Stimulated activated CD4-positive, alpha-beta T cell treated with anti-CD3 and anti-CD28 coated beads, Interleukin-15, amount 100 ng/mL, for 1 hour (primary cell): ENCODE measurements around the gene ATP1B3.
"Not testable (repeated sequence)": the region's sequence is repeated elsewhere in the genome, so short reads cannot be mapped to it uniquely, and the experiment has no call there.

Experiments used
- DNase-seq, 2 donors: peaks; one replicate each; pipeline ENCODE4 v3.0.0-alpha.2; 2020; ENCODE audit warnings: low read depth in 1 of 2, low spot score in 1 of 2

The ATP1B3 gene

DNA sequence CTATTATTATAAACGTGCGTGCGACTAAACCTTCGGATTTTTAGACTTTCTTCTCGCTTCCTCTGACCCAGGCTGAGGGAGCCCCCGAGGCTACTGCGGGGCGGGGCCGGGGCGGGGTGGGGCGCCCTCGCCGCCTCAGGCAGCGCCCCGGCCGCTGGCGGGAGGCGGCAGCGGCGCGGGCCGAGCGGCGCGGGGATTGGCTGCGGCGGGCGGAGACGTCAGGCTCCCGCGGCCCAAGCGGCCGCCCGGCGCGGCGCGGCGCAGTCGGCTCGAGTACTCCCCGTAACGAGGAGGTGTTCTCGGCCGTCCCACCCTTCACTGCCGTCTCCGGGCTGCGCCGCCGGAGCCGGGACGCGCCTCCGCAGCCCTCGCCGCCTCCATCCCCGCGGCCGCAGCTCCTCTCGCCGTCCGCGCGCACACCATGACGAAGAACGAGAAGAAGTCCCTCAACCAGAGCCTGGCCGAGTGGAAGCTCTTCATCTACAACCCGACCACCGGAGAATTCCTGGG, at the start of gene ATP1B3:
TSS of gene ATP1B3 (plus strand) at position 263 of the 510 bp plus-strand sequence. CDS start at position 422, 159 bp downstream.
- peak; percentile 70 to 76 for DNase-seq

DNA sequence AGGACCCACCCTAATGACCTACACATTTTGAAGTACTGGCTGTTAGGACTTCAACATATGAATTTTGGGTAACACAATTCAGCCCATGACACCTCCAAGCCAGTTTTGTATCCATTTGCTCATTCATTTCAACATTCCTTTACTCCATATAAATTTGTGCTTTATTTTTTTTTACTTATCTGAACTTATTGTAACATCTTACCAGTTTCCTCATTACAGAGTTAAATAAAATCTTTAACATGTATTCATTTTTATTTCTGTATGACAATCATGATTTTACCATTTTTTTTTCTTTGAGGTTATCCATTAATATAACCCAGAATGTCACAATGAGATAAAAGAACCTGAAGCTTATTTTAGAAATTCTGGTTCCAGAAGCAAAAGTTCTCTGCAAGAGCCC, 48.0 kb upstream of the ATP1B3 start:
- no peak for DNase-seq

DNA sequence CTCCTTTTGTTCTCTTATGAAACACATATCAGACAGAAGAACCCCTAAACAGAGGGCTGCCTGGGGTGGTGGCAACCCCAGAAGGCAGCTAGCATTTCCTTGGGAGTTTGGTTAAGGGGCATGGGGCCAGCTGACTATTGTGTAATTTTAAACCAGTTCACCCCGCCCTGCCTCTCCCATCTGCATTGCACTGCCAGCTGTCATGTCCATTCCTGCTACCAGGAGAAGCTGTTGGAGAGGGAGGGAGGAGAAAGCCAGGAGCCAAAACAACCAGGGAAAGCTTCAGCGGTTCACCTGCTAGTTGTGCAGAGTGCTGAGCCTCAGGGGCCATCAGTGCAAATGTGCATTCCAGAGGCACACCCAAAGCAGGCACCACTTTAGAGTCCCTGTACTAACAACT, 47.6 kb upstream of the ATP1B3 start:
- no peak for DNase-seq

DNA sequence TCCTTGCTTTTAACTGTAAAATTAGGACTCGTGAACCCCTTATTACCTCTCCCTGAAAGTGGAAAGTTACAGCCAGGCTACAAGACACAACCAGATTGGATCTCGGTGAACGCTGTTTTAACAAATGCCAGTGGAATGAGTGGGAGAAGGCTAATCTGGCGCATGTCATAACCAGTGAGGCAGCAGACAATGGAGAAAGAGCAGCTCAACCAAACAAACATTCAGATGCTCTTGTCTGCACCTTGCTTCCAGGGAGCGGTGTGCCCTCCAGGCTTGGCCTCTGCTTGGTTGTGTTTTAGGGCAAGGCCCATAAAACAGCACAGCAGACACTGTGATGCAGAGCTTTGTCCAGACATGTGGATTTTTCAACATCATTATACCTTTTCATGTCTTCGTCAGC, 45.9 kb upstream of the ATP1B3 start:
- no peak for DNase-seq

DNA sequence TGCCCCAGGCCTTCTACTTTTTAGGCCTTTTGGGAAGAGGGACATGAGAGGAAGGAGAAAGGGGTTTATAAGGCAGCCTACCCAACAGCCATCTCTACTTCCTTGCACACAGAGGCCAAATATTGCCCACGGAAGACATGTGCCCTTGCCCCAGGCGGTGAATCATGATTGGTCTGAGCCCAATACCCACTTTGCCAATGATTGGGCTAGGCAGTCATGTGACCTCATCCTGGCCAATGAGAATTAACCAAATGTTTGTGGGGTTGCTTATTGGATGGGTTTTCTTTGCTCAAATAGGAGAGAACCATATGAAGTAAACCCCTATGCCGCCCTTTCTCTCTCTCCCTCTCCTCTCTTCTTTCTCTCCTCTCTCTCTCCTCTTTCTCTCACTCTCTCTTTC, 42.2 kb upstream of the ATP1B3 start:
- DNase-seq: no peak

DNA sequence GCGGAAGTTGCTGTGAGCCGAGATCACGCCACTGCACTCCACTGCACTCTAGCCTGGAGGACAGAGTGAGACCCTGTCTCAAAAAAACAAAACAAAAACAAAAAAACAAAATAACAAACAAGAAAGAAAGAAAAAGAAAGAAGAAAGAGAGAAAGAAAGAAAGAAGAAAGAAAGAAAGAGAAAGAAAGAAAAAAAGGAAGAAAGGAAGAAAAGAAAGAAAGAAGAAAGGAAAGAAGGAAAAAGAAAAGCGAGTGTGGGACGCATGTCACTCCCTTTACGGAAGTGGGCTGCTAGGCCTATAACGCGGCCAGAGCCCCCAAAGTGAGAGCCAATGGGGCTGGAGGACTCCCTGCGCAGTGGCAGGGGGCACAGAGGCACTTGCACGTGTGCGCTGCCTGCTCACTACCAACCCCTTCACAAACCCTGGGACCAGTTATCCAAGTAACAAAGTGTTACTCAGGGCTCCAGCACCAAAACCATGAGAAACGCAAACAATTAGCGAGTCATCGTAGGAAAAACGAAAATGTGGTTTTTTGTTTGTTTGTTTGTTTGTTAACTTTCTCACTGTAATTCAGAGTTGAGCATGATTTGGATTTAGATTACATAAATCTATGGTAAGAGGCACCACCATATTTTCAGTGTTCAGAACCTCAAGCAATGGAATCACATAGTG, 40.8 kb upstream of the ATP1B3 start:
- no peak for DNase-seq

DNA sequence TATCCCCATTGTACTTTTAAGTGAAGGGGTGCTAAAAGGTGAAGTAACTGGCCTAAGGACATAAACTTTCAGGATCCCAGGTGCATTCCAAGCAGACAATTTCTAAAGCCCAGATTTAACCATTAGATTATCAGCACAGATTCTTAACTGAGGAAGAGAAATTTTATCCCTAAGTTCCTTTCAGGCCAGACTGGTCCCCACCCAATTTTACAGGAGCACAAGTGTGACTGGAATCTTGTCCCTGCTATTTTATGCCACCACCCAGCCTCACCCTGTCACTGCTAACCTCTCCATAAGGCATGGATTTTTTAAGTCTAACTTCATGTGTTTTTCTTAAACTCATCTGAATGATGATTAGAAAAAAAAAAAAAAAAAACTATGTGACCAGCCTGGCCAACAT, 37.1 kb upstream of the ATP1B3 start:
- no peak for DNase-seq

DNA sequence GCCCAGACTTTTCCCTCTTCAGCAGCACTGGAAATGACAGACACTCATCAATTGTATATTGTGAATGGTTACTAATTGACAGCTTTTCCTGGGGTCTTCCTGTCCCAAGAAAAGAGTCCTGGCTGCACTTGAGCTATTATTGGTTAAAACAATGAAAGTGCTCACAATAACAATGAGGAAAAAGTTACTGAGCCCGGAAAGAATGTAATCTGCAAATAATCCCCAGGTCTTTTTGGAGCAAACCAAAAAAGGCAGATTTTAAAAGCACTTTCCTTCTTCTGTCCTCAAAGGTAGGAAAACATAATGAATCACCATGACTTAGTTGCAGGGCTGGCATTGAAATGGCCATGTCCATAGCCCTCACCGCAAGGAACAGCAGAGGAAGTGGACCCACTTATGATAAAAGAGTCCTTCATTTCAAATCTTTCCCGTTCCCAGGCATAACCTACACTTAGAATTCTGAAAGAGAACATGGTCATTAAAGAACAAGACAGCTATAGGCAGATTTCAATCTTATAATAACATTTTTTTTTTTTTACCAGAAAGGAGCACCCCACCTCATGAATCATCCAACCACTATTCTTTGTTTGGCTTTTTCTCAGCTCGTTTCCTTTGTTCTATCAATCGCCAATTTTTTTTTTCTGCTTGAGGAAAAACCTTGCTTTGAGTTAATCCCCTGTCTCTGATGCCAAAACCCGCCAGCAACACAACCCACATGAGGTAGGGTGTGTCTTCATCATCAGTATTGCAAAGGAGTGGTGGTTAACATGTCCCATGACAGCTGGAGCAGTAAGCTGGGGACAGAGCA, 35.5 kb upstream of the ATP1B3 start:
- no peak for DNase-seq

DNA sequence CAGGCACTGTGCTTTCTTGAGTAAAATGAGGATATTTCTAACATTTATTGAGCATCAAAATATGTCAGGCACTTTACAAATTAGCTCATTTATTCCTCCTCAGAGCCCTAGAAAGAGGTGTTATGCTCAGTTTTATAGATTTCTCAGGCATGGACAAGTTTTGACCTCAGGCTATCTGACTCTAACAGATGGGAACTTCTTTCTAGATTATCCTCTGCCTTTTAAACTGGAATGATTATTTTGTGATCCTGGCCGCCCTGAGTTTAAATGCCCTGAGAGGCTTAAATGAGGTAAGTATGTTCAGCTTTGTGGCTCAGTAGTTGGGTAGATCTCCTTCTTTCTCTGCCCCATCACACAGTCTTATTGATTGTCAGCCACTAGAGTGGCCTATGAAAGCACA, 32.3 kb upstream of the ATP1B3 start:
- no peak for DNase-seq

DNA sequence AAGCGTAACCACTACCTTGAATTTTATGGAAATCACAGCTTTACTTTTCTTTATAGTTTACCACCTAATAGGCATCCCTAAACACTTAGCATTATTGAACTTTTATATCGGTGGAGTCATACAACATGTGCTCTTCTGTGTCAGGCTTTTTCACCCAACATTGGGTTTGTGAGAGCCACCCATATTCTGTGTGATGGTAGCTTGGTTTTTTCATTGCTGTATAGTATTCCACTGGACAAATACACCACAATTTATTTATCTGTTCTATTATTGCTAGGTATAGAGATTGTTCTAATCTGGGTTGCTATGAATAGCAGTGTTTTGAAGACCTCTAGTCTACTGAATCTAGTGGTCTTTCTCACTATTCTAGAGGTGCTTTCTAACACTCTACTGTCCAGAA, 31.6 kb upstream of the ATP1B3 start:
- DNase-seq: no peak

DNA sequence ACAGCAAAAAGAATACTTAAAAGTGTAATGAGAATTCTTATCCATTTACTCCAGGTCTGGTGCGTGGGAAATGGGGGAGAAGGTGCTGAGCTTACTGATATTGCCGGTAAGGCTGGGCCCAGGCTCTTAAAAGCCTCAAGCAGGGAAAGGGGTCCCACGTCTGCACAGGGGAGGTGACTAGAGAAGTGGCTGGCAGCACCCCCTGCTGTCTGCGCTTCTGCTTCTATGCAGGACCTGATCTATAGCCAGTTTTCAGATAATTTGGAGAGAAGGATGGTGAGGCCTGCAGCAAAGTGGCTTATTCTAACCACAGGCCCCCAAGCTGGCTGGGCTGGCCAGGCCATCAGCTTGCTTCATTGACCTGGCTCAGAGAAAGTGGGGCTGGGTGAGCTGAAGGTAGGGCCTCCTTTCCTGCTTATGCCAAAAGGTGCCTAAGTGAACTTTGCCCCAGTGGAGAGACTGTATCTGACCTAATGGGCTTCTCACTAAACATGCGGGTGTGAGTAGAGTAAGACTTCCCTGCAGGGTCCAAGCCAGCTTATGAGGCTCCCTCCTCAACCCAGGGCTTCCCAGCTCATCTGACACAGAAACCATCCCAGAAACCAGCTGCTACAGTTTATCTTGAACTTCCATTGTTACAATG, 30.9 kb upstream of the ATP1B3 start:
- peak in 1 of 2 donors; percentile 4 for DNase-seq

DNA sequence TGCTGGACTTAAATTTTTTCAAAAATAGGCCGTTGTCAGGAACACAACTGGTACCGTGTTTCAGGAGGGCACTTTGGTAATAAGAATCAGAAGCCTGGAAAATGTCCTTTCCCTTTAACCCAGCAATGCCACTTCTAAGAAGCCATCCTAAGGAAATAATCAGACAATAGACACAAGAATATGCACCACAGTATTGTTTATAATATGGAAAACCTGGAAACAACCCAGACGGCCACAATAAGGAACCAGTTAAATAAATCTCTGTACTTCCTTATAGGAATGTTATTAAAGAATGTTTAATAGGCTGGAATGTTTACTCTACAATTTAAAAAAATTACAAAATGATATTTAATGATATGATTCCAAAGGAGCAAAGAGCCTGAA, 30.4 kb upstream of the ATP1B3 start:
- no peak for DNase-seq

DNA sequence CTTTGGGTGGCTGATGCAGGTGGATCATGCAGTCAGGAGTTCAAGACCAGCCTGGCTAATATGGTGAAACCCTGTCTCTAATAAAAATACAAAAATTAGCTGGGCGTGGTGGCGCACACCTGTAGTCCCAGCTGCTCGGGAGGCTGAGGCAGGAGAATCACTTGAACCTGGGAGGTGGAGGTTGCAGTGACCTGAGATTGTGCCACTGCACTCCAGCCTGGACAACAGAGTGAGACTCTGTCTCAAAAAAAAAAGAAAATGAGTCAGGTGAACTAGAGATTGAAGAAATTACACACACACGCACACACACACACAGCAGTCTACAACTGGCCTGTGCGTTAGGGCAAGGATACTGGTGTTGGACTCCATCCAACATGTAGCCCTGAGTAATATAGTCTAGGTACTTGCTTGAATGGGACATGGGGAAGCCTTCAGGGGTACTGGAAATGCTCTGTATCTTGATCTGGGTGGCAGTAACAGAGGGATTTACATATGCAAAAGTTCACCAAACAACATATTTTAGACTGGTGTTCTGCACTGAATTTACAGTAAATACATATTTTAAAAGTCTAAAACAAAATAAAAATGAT, 28.2 kb upstream of the ATP1B3 start:
- DNase-seq: not testable (repeated sequence)

DNA sequence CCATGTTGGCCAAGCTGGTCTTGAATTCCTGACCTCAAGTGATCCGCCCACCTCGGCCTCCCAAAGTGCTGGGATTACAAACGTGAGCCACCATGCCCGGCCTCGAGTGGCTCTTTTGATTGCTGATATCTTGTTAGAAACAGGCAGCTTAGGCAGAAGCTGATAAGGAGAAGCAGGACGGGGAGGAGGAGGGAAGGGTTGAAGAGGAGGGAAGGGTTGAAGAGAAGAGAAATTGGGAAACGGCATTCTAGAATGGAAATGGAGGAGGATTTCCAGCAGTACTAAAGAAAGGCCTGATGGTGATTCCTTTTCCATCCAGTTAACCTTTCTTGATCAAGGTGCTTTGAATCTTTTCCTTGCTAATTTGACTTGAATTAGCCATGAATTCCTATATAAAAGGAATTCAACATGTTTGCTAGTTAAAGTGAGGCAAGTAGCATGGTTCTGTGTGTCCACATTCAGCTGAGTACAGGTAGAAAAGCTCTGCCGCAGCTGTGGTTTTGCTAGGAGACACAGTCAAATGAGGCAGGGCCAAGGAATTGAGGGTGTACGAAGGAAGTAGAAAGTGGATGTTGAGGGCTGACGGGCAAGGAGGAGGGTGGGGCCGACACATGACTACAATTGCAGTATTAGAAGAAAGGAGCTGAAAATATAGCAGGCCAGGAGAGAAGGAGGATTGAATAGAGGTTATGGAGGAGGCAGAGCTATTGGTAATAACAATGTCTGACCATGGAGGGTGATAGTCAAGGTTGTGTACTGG, 27.2 kb upstream of the ATP1B3 start:
- DNase-seq: no peak

DNA sequence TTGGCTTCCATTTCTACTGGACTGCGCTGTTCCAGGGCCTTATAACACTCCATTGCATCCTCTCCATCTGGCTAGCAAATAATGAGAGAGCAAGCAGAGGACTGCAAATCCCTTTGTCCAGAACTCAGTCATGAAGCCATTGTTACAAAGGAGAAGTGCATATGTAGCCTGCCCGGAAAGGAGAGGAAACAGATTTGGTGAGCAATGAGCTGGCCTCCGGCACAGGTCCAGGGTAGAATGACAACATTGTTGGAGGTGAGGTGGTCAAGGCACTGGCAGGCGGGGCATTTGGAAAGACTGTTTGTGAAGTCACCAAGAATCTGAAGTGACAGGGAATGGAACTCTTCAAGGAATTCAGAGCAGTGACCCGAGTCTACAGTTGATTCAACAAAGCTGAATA, 25.0 kb upstream of the ATP1B3 start:
- DNase-seq: no peak

DNA sequence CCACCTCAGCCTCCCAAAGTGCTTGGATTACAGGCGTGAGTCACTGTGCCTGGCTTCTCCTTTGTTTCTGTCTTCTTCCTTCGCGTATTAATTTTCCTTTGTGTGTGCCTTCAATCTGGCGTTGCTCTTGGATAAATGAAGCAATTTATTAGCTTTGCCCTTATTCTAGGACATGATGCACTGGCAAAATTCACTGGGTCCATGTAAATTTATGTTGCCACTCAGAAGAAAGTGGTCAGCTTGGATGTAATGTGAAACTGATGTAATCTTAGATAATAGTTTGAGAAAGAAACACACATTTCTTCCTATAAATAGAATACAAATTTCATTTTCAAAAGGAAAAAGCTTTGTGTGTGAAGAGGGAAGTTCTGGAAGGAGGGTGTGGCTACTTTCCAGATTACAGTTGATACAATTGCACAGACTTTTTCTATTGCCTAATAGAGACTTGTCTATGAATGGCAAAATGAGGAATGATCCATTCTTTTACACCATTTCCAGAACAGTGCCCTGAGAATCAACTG, 23.3 kb upstream of the ATP1B3 start:
- DNase-seq: no peak

DNA sequence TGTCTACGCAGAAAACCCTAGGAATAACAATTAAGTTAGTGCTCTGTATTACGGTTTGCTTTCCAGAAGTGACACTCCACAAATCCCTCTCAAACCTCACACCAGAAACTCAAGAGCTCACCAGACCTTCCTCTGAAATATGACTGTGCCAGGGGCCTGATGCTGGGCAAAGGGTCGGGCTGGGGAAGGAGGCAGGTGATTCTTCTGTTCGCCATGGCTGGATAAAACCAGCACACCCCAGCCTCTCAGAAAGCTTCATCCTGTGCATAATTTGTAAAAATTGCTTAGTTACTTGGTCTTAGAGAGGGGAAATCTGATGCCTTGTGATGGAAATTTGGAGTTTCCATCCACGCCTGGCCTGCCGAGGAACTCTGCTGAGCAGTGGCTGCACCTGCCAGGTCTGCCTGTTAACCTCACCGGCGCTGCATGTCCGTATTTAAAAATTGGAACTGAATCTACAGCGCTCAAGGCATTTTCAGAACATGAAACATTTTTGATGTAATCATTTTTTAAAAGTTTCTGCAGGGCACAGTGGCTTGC, 22.7 kb upstream of the ATP1B3 start:
- DNase-seq: no peak

DNA sequence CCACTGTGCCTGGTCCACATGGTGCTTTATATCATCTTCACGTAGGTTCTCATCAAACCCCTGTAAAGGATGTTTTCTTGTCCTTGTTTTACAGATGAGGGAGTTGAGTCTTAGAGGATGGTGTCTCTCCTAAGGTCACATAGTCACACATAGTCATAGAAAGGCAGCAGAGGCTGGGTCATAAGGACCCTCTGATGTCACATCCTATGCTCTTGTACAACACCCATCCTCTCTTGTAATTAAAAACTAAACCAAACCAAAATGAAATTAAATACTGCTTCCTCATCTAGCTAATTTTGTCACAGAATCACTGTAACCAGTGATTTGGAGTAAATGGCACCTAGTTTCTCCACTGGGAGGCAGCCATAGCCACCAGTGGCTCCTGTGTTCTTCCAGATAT, 21.8 kb upstream of the ATP1B3 start:
- no peak for DNase-seq

DNA sequence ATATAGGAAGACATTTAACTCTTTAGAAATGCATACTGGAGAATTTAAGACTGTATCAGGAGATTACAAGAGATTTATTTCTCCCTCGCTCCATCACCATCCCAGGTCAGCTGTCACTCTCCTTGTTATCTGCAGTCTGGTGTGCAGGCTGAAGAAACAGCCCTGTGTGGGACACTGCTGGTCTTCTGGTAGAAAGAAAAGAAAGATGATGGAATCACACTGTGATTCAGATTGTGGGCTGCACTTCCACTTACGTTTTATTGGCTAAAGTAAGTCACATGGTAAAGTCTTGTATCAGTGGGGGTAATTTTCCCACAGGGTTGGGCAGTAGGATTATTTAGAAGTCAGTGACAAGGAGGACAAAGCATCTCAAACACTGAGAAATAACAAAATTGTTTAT, 18.1 kb upstream of the ATP1B3 start:
- no peak for DNase-seq

DNA sequence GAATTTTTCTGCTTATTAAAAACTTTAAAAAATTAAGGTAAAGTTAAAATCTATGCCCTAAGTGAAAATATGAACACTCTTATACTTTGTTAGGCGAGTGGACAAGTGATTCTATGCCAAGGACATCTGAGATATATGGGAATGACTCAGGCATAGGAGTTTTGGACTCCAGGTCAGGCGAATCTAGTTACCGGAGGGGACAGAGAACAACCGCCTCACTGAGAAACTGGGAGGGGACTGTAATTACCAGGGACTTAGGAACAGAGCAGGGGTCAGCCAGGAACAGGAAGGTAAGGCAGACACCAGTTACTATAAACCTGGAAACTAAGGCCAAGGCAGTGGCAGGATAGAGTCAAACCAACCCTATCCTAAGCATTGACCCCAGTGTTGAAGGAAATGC, 16.8 kb upstream of the ATP1B3 start:
- DNase-seq: no peak
